CD4-positive, alpha-beta T cell treated with Interleukin-1 beta for 1 hour (primary cell): ENCODE data around the gene DNAJC17.

Source experiments
- DNase-seq, 2 donors: peaks; one replicate each; pipeline ENCODE4 v3.0.0-alpha.2; 2020 to 2022

DNAJC17 gene

GRCh38 chr15:40731034-40731433 lies 76.2 kb downstream of the DNAJC17 start:
- DNase-seq: no peak

DNA sequence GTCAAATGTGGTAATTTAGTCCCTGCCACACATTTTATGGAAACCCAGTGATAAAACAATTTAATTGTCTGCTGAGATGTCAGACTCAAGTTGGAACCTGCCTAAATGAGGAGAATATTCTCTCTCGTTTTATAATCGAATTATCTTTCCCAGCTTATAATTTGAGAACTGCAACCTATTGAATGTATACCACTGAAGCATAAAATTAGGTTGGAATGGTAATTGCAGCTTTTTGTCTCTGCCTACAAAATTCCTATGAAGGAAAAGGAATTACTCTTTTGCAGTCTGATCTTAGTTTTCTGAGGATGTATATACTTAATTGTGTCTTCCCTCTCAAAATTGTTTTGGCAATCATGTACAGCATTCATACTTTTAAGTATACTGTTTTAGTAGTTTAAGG lies 83.4 kb downstream of the DNAJC17 start:
- no peak for DNase-seq

DNA sequence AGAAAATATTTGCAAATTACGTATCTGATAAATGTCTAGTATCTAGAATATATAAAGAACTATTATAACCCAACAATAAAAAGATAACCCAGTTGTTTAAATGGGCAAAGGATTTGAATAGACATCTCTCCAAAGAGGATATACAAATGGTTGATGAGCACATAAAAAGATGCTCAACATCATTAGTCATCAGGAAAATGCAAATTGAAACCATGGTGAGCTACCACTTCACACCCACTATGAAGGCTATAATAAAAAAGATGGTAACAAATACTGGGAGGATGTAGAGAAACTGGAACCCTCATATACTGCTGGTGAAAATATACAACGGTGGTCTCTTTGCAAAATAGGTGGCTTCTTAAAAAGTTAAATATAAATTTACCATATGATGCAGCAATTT lies 84.3 kb downstream of the DNAJC17 start:
- no peak for DNase-seq

DNA sequence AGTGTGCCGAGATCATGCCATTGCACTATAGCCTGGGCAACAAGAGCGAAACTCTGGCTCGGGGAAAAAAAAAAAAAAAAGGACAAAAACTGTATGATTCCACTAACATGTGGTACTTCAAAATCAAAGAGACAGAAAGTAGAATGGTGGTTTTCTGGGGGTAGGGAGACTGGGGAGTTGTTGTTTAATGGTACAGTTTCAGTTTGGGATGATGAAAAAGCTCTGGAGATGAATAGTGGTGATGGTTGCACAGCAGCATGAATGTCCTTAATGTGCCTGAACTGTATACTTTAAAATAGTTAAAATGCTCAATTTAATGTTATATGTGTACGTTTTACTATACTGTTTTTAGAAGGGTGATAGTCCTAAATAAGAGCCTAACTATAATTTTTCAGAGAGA lies 84.9 kb downstream of the DNAJC17 start:
- DNase-seq: no peak

DNA sequence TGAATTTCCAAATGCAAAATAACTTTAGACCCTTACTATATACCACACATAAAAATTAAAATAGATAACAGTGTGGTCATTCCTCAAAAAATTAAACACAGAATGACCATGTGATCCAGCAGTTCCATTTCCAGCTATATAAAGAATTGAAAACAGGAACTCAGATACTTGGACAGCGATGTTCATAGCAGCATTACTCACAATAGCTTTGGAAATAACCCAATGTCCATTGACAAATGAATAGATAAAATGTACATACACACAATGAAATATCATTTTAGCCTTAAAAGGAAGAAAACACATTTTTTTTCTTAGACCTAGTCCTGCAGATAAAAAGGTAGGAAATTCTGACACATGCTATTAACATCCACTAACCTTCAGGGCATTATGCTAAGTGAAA lies 85.6 kb downstream of the DNAJC17 start:
- DNase-seq: no peak

- DNase-seq: no peak
Observed at GRCh38 chr15:40716165-40716564, 91.1 kb downstream of the DNAJC17 start.
